Colonic mucosa (tissue), 4 donors: Measurements from ENCODE around the gene NRN1. TPM values are rescaled to one million over a fixed set of nuclear protein-coding genes. Genes with fewer than 3 reads are reported as not detected.

Experiments used
- DNase-seq: peaks from one replicate; pipeline ENCODE4 v3.0.0-alpha.2; 2020
- H3K27ac ChIP-seq: fragments of 200-600 bp; one replicate; pipeline ENCODE4 v1.8.0; 2021
- H3K27me3 ChIP-seq: fragments of 200-600 bp; one replicate; pipeline ENCODE4 v1.8.0; 2021
- H3K36me3 ChIP-seq: fragments of 200-600 bp; one replicate; pipeline ENCODE4 v1.8.0; 2021
- H3K4me1 ChIP-seq: fragments of 200-600 bp; one replicate; pipeline ENCODE4 v1.8.0; 2021; ENCODE audit warnings: mild to moderate bottlenecking
- H3K4me3 ChIP-seq: fragments of 200-600 bp; one replicate; pipeline ENCODE4 v1.8.0; 2021
- H3K9ac ChIP-seq, 2 donors: one replicate each; pipeline ENCODE4 v1.7.0; 2013; ENCODE audit warnings: control low read depth in 2 of 2, low read depth in 2 of 2, low read length in 2 of 2
- H3K9me3 ChIP-seq: fragments of 200-600 bp; one replicate; pipeline ENCODE4 v1.8.0; 2021
- CTCF ChIP-seq: fragments of 200-600 bp; IDR thresholded peaks from one replicate; pipeline ENCODE4 v1.8.0; 2022; ENCODE audit warnings: antibody characterized with exemption, mild to moderate bottlenecking
- intact Hi-C: fragments of 100-400 bp; cut with DNase I; formaldehyde crosslinking; loops from one replicate; pipeline ENCODE4 v1.14.1; 2022
- total RNA-seq, 2 donors: library from RNA; stranded (reverse); fragmentation: NEBNext Ultra II Directional in 1 of 2; extraction: Animal tissue kit (Norgen Biotek cat#: 25700) in 1 of 2; gene quantifications; one replicate each; pipeline ENCODE4 v1.2.1, GENCODE V29; 2021
- donor health status: healthy.
- donor health status: DM: no; HTN: no; CAD: no.
- donor health status: DM: no; HTN: no; CAD: no.

Gene NRN1
- total RNA-seq, 2 donors from 2014 or later = 1.6 to 4.5 TPM

GRCh38 chr6:6003621-6004366 lies 2.9 kb downstream of the NRN1 start:
- peaks cover 15% of the 10 kb centered on the region for H3K4me1 ChIP-seq
- intact Hi-C loops = no loop called here
- peak overlapping the region; percentile 17 for H3K27ac ChIP-seq
- H3K27me3 ChIP-seq = peaks cover 98% of the 10 kb centered on the region
- no peak overlapping the region for H3K9ac ChIP-seq
- peak overlapping the region; percentile 33 for H3K4me3 ChIP-seq
- TF ChIP-seq CTCF = no peak
- DNase-seq = no peak
- no peaks in the 10 kb centered on the region for H3K36me3 ChIP-seq
- H3K9me3 ChIP-seq = no peaks in the 10 kb centered on the region

- peak overlapping the region; percentile 33 for H3K4me3 ChIP-seq
- no peaks in the 10 kb centered on the region for H3K36me3 ChIP-seq
- no peak for DNase-seq
- peaks cover 99% of the 10 kb centered on the region for H3K27me3 ChIP-seq
- peaks cover 10% of the 10 kb centered on the region for H3K4me1 ChIP-seq
- H3K9ac ChIP-seq = no peak overlapping the region
- H3K9me3 ChIP-seq = no peaks in the 10 kb centered on the region
- no peak for TF ChIP-seq CTCF
- H3K27ac ChIP-seq = no peak overlapping the region
- intact Hi-C loops = no loop called here
These were observed 3.7 kb downstream of the NRN1 start for GRCh38 chr6:6002848-6003620.

- H3K4me1 ChIP-seq = peaks cover 7% of the 10 kb centered on the region
- H3K36me3 ChIP-seq = no peaks in the 10 kb centered on the region
These were observed 4.5 kb downstream of the NRN1 start for GRCh38 chr6:6002005-6002847.

DNA sequence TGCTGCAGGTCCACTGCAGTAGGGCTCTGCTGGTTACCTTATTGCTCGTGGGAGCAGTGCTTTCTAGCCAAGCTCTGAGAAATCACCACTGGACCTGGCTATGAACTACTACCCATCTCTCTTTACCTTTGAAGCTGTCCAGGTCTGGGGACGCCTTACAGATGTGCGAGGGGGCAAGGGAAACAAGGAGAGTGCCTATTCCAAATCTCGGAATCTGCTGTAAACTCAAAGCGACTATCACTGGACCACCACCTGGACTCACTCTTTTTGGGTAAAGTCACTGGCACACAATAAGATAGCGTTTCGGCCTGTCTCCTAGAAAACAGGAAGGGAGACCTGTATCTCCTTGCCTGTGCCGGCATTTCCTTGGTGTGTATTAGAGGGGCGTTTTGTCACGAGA lies 5.3 kb downstream of the NRN1 start:
- Histone ChIP-seq H3K27ac (no peak overlapping the region), H3K27me3 (peaks cover 98% of the 10 kb centered on the region), H3K36me3 (no peaks in the 10 kb centered on the region), H3K4me1 (peaks cover 14% of the 10 kb centered on the region), H3K4me3 (no peak overlapping the region), H3K9ac (no peak overlapping the region), H3K9me3 (no peaks in the 10 kb centered on the region)
- DNase-seq = no peak
- intact Hi-C loops = no loop called here
- no peak for TF ChIP-seq CTCF

More at GRCh38 chr6:6002005-6002847, 4.5 kb downstream of the NRN1 start:
- H3K9ac ChIP-seq = no peak overlapping the region
- H3K27me3 ChIP-seq = peaks cover 99% of the 10 kb centered on the region
- intact Hi-C loops = no loop called here
- TF ChIP-seq CTCF = no peak
- no peaks in the 10 kb centered on the region for H3K9me3 ChIP-seq
- no peak overlapping the region for H3K4me3 ChIP-seq
- no peak for DNase-seq
- H3K27ac ChIP-seq = no peak overlapping the region
